GM23338 (cell line): ENCODE results near the gene DYNC2LI1.

Experiments
- CTCF ChIP-seq, 2 experiments: fragments of 200-600 bp in 1 of 2; sonication (generic) in 1 of 2; conservative IDR thresholded peaks; 2 replicates each; pipeline versions ENCODE4 v1.5.1 to v1.6.1; 2016 to 2017; ENCODE audit warnings: antibody characterized with exemption in 2 of 2, low read depth in 2 of 2, mild to moderate bottlenecking in 2 of 2, moderate library complexity in 1 of 2
- ETS1 ChIP-seq: IDR thresholded peaks from 2 replicates; pipeline ENCODE4 v1.6.1; 2016; ENCODE audit warnings: antibody characterized with exemption
- EZH2 ChIP-seq: fragments of 200-600 bp; sonication (generic); IDR thresholded peaks from one replicate; pipeline ENCODE4 v1.8.0; 2017; ENCODE audit warnings: antibody characterized with exemption, mild to moderate bottlenecking, low read depth; ENCODE audit not compliant: unreplicated experiment
- POLR2AphosphoS5 ChIP-seq: IDR thresholded peaks from 2 replicates; pipeline ENCODE4 v1.6.1; 2016; ENCODE audit warnings: antibody characterized with exemption, low read depth
- ZNF114 ChIP-seq: fragments of 250-450 bp; sonication (Bioruptor Pico); IDR thresholded peaks from 2 replicates; pipeline ENCODE4 v1.5.0; 2020; ENCODE audit warnings: mild to moderate bottlenecking, moderate library complexity
- TF ChIP-seq, protein P1 (sequence below): IDR thresholded peaks from one replicate; pipeline ENCODE4 v1.6.1; 2018; ENCODE audit warnings: antibody characterized with exemption; ENCODE audit not compliant: unreplicated experiment

DNA sequence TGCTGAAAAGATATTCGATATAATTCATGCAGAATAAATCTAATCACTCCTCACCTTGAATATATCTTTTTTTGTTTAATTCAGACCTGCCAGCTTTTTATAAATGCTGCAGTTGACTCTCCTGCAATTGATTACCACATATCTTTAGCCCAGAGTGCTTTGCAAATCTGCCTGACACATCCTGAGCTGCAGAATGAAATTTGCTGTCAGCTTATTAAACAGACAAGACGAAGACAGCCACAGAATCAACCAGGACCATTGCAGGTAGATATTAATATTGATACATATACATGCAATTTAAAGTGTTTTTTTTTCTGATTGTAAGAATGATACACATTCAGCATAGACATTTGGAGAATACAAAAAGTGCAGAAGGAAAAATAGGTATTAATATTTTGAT lies 35.6 kb upstream of the DYNC2LI1 start:
- TF ChIP-seq, protein P1, sequence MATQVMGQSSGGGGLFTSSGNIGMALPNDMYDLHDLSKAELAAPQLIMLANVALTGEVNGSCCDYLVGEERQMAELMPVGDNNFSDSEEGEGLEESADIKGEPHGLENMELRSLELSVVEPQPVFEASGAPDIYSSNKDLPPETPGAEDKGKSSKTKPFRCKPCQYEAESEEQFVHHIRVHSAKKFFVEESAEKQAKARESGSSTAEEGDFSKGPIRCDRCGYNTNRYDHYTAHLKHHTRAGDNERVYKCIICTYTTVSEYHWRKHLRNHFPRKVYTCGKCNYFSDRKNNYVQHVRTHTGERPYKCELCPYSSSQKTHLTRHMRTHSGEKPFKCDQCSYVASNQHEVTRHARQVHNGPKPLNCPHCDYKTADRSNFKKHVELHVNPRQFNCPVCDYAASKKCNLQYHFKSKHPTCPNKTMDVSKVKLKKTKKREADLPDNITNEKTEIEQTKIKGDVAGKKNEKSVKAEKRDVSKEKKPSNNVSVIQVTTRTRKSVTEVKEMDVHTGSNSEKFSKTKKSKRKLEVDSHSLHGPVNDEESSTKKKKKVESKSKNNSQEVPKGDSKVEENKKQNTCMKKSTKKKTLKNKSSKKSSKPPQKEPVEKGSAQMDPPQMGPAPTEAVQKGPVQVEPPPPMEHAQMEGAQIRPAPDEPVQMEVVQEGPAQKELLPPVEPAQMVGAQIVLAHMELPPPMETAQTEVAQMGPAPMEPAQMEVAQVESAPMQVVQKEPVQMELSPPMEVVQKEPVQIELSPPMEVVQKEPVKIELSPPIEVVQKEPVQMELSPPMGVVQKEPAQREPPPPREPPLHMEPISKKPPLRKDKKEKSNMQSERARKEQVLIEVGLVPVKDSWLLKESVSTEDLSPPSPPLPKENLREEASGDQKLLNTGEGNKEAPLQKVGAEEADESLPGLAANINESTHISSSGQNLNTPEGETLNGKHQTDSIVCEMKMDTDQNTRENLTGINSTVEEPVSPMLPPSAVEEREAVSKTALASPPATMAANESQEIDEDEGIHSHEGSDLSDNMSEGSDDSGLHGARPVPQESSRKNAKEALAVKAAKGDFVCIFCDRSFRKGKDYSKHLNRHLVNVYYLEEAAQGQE, result no peak
- TF ChIP-seq CTCF (conservative IDR thresholded peaks at IDR 0.05; ENCODE audit: low read depth in 2 of 2), result no peak
- TF ChIP-seq POLR2AphosphoS5, result no peak
- TF ChIP-seq ZNF114 (CRISPR knock-in tag), result no peak
- TF ChIP-seq ETS1, result no peak
- no peak for TF ChIP-seq EZH2
